Posterior cingulate gyrus (tissue), 11 donors: ENCODE results near the gene SMAD9.

Experiments
- DNase-seq, 10 donors: peaks; one replicate each; pipeline versions ENCODE4 v3.0.0 to v3.0.0-alpha.2; 2020 to 2021; ENCODE audit warnings: mixed read lengths in 3 of 10
- intact Hi-C: fragments of 100-400 bp; cut with DNase I; formaldehyde crosslinking; loops from one replicate; pipeline ENCODE4 v1.15.1; 2023

Gene SMAD9

DNA sequence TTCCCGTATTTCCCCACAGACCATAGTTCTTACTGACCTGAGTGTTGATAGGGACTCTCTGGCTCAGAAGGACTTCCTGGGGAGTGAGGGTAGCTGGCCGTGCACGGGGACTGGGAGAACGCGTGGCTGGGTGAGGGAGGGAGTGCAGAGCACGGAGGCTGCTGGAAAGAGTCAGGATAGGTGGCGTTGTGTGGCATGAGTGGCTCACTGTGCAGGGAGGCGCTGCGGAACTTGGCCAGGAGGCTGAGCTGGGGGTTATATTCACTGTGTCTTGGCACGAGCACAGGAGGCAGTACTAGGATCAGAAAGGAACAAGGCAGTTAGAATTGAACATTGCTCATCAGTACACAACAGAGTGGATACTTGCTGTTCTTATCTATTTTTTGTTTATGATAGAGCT is 47.4 kb downstream of the SMAD9 start:
- intact Hi-C loops: no loop called here
- peak; percentile 23 to 88 (median 57) for DNase-seq

DNA sequence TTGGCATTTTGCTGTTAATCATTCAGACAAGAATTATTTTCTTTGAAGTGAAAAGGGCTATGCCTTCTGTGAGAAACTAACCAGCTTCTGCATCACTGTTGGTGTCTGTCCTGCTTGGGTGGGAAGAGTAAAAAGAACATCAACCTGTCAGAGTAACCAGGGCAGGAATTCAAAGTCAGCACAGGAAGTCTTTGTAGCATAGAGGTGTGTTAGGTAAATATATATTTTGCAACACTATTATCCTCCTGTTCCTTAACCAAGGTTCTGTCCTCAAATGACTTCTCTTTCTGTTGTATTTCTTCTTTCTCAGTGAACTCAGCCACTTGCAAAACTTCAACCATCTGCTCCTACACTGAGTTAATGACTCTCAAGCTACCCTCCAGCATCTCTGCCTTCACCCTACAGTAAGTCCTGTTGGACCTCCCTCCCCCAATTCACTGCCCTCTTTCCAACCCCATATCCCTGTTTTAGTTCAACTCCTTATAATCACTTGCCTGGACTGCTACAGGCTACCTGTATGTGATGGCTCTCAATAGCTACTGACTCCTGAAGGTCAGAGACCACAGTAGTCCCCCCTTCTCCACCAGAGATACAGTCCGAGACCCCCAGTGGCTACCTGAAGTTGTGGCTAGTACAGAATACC is 49.9 kb downstream of the SMAD9 start:
- DNase-seq: no peak
- intact Hi-C loops: no loop called here

DNA sequence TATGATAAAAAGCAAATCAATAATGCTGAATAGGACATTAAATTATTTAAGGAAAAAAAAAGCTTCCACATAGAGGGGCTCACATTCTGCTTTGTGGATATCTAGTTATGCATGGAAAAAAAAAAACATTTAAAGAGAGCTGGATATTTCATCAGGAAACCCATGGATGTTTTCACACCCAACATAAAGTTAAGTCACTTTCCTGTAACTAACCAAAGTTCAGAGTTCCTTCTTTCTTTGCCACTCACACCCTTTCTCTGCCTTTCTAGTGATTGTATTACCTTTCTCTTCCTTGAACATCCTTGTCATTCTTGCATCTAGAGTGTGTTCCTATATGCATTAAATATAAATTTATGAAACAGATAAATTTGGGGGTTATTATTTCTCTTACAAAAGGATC is 53.8 kb downstream of the SMAD9 start:
- intact Hi-C loops: no loop called here
- DNase-seq: no peak

DNA sequence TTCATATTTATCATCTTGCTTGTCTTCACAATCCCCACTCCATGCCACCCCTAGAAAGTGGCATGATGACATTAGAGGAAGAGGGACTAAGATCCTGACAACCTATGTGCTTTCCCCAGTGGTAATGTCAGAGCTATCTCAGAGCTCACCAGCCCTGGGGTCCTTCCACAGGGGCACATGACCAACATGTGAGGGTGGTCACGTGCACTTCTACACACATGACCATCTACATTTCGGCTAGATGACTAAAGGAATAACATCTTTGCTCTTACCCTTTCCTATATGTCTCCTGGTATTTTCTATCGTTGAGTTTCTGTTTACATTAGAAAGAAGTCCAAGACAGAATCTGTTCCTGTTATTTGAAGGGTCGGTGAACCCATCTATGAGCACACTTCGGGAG is 54.8 kb downstream of the SMAD9 start:
- no peak for DNase-seq
- intact Hi-C loops: no loop called here

DNA sequence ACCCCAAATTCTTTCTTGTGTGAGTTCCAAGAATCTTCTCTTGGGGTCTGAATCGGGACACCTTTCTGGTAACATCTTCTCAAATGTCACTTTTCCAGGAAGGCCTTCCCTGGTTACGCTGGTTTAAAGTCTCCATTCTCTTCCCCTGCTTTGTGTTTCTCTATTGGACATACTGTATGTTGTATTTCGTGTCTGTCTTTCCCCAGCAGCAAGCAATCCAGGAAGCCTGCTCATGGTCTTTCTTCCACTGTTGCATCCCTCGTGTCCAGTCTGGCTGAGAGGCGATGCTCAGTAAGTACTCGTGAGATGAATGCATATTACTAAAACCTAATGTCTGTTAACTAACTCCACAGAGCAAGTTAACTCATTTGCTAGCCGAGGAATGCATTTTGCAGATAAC is 57.3 kb downstream of the SMAD9 start:
- no peak for DNase-seq
- intact Hi-C loops: no loop called here

DNA sequence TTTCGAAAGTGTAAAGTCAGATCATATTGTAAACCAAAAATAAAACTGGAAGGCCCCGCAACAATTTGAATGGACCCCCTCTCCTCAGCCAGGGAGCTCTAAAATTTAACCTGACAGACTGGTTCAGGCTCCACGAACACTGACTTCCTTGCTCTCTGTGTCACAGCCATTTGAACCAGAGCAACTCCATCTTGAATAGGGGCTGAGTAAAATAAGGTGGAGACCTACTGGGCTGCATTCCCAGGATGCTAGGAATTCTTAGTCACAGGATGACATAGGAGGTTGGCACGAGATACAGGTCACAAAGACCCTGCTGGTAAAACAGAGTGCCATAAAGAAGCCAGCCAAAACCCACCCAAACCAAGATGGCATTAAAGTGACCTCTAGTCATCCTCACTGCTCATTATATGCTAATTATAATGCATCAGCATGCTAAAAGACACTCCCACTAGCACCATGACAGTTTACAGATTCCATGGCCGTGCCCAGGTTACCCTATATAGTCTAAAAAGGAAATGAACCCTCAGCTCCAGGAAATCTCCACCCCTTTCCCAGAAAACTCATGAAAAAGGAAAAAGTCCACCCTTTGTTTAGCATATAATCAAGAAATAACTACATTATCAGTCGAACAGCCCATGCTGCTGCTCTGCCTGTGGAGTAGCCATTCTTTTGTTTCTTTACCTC is 57.9 kb downstream of the SMAD9 start:
- intact Hi-C loops: no loop called here
- no peak for DNase-seq

DNA sequence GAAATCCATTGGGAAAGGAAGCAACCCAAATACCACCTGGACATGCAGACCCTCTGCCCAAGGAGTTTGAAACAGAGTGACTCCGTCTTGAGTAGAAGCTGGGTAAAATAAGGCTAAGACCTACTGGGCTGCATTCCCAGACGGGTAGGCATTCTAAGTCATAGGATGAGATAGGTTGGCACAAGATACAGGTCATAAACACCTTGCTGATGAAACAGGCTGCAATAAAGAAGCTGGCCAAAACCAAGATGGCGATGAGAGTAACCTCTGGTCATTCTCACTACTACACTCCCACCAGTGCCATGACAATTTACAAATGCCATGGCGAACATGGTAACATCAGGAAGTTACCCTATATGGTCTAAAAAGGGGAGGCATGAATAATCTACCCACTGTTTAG is 60.8 kb downstream of the SMAD9 start:
- DNase-seq: no peak
- intact Hi-C loops: no loop called here

DNA sequence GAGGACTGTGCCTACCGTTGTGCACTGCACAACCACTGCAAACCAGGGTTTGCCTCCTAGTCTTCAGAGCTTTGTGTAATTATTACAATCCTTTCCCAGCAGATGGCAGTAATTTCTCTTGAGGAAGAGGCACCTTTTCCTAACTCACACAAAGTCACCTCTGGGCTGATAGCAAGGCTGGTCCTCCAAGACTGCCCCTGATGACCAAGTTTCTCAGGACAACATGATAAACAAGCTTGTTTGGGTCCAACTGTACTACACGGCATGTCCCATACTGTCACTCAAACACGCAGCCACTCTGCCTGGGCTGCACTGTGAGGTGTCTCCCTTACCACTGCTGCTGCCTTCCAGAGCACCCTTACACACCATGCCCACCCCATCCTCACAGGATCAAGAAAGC is 61.7 kb downstream of the SMAD9 start:
- intact Hi-C loops: no loop called here
- no peak for DNase-seq

DNA sequence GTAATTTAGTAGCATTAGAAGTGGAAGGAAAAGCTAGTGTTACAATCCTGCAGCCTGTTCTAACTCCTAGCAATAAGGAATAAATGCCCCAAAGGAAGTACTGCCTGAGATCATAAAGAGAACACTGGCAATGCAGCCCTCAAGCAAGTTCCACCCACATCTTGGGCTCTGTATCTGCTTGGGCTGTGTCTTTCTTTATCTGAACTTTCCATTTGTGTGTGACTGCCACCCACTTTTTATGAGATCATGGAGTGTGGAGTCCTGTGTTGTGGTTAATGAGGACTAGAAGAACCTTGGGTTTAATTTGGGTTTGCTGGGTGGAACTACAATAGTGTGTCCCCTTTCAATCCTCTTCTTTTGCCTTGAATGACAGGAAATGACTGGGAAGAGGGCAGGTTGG is 62.8 kb downstream of the SMAD9 start:
- intact Hi-C loops: loop anchor here (2.0 kb wide), 1 partner anchor 124 kb away; no protein-coding TSS in a partner anchor
- no peak for DNase-seq

DNA sequence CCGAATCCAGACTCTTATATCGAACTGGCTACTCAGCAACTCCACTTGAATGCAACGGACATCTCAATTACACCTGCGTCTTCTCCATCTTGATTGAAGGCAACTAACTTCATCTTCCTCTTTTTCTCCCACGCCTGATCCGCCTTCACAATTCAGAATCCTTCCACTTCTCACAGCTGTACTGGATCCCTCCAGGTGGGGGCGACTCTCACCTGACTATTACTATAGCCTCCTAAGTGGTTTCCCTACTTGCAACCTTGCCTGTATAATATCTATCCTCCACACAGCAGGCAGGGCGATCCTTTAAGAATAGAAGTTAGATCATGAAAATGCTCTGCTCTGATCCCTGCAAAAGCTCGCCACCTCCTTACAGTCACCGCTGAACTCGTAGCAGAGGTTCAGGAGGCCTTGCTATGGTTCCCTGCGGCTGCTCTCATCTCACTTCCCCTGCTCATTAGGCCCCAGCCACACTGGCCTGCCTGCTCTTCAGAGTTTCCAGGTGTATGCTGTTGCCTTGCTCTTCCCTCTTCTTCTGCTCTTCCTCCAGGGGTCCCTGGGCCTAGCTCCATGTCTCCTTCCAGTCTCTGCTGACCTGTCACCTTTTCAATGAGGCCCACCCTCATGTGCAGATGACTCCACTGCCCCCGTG is 69.1 kb downstream of the SMAD9 start:
- intact Hi-C loops: no loop called here
- DNase-seq: no peak

DNA sequence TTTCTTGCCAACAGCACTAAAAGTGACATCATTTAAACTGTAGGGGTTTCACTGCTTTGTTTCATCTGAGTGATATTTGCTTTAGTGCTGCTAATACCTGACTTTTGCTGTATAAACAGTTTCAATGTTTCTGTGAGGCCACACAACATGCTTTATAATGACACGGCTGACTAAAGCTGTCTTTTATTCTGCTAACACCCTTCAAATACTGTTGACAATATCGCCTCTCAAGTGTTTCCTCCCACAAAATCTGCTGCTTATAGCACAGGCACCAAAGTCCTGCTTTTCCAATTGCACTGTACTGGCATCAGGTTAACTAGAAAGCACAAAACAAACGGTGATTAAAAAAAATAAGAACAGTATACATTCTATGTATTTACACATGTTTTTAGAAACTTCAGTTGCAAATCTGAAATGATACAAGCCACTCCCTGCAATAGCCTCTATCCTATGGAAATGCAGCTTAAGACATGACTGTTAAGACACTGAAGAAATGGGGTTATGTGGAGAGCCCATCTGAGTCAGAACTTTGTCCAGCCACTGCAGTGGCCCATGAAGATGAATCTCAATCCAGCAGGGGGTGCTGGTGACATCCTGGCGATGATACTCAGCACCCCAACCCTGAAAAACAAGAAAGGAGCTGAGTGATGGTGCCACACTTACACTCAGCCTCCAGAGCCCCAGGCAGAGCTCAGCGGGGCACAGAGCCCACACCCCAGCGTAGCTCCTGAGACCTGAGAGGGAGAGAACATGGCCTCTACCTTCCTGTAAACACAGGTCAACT is 71.6 kb downstream of the SMAD9 start:
- intact Hi-C loops: no loop called here

DNA sequence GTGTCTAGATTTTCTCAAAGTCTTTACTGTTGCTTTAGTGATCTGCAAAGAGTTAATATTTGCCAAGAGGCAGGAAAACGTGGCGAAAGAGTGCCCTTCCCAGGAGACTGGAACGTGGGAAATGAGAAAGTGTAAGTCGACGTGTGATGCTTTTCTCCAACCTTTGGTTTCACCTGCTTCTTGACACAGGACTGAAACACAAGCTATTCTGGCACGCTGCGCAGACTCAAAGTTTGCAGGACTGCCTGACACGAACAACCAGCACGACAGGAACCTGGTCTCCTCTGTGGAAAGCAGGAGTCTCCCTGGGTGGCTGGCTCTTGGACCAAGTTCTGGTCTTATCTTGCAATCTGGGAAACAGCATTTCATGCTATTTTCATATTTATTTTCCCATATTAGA is 72.4 kb downstream of the SMAD9 start:
- peak in 1 of 10 donors; percentile 57 for DNase-seq
- intact Hi-C loops: no loop called here

More for the DNA sequence above, 71.6 kb downstream of the SMAD9 start:
- DNase-seq: peak in 1 of 10 donors; percentile 70

DNA sequence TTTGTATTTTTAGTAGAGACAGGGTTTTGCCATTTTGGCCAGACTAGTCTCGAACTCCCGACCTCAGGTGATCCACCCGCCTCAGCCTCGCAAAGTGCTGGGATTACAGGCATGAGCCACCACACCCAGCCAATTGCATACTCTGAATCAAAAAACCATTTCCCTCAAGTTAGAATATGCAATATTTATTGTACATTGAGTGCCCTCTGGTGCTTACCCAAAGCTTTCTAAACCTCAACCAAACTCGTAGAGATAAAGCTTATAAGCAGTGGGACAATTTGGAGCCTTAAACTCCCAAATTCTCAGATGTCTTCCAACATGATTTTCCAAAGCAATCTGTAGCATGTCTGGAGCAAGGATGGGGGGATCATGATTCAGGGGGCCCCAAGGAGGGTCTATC is 78.6 kb downstream of the SMAD9 start:
- intact Hi-C loops: no loop called here
- no peak for DNase-seq

DNA sequence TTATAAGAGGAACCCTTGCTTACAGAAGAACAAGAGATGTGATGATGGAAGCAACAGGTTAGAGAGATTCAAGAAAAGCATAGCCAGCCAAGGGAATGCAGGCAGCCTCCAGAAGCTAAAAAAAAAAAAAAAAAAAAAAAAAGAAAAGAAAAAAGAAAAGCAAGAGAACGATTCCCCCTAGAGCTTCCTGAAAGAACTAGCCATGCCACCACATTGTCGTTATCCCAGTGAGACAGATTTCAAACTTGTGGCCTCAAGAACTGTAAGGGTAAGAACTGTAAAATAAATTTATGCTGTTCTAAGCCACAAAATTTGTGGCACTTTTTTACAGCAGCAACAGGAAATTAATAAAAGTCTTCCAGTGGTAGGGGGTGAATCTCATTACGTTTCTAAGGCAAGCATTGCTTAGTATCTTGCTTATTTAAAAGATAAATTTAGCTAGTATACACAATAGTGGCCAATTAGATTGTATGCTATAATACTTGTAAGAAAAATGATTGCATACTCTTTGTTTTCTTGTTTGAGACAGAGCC is 79.3 kb downstream of the SMAD9 start:
- DNase-seq: no peak
- intact Hi-C loops: no loop called here

DNA sequence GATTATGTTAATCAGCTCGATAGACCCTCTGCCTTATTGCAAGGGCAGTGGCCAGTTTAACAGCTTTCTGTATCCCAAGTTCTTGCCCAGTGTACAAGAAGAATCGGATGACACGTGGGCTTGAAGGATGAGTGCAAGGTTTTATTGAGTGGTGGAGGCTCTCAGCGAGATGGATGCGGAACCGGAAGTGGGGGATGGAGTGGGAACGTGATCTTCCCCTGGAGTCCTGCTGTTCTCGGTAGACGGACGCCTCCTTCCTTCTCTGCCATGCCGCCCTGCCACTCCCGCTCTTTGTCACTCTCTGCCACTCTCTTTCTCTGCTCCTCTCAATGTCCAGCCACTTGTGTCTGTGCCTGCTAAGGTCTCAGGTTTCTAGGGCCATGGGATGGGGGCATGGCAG is 80.1 kb downstream of the SMAD9 start:
- intact Hi-C loops: no loop called here
- DNase-seq: no peak

DNA sequence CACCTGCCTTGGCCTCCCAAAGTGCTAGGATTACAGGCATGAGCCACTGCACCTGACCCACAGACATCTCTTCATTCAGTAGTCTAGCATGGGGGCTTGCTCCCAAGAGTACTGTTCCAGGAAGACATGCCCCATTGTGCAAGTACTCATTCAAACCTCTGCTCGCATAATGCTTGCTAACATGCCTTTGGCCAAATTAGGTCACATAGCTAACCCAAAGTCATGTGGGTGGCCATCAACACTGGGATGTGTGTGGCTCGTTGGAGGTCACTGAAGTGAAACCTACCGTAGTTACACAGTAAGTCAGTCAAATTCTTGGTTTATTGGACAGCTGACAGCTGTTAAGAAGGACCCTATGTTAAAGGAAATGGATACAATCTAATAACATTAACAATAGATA is 80.8 kb downstream of the SMAD9 start:
- intact Hi-C loops: no loop called here
- no peak for DNase-seq

DNA sequence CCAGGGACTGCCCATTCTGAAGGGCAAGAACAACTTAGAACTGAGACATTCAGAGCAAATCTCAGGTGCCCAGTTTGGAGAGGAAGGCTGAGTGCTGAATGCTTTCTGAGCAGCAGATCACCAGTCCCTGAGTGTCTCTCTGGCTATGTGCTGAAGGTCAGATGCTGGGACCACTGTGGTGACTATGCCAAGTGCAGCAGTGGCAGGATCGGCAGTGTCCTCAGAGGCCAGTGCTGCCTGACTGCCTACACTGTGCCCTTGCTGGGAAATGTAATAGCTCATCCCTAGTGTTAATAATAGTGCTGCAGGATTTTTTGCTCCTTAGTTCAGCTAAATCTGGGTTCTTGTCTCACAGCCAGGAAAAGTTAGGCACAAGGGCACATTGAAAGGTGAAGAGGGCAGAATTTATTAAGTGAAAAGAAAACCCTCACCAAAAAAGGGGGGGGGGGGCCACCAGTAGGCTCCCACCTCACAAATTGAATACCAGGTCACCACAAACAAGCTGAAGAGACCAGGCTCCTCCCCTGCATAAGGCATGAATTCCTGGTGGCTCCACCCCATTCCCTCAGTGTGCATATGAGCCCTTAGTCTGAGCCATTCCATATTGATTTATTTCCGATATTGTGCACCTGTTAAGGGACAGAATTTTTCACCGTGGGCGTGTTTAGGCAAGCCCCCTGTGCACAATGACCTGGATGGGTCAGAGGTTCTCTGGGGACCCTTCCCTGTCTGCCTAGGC is 82.5 kb downstream of the SMAD9 start:
- DNase-seq: no peak

DNA sequence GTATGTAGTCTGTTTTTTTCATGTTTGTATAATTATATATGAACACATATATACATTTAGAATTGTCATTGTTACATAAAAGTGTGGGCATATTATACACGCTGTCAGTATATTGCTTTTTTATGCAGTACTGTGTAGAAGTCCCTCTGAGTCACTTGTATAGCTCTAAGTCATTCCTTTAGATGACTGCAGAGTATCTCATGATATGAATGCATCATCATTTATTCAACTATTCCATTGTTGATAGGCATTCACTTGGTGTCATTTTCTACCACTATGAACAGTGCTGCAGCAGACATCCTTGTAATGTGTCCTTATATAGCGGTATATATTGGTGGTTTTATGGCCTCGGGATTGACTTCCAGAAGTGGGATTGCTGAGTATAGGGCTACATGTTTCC is 85.7 kb downstream of the SMAD9 start:
- DNase-seq: no peak
- intact Hi-C loops: no loop called here

More for the DNA sequence above, 82.5 kb downstream of the SMAD9 start:
- intact Hi-C loops: no loop called here

DNA sequence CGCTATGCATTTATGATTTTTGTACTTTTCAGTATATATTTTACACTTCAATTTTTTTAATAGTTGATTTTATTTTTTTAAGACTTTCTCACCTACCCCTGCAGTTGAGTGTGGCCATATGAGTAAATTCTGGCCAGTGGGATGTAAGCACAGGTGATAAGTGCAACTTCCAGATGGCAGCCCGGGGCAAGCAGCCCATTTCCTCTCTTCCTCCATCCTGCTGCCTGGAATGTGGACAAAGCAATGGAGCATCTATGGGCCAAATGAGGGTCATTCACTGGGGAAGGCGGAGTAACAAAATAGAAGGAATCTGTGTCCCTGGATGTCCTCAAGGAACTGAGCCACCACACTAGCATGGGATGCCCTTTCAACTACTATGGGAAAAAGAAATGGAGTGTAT is 88.7 kb downstream of the SMAD9 start:
- no peak for DNase-seq
- intact Hi-C loops: no loop called here

DNA sequence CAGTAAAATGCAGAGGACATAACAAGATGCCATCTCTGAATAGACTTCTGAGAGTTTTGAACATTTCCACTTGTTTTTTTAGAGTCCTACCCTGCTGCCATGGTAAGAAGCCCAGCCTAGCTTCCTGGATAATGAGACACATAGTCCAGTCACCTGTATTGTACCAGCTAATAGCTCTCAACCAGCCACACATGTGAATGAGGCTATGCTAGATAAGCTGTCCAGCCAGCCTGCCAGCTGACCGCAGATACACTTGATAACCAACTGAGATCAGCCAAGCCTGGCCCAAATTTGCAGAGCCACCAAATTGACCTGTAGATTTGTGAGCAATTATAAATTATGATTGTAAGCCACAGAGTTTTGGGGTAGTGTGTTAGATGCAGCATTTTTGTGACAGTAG is 90.3 kb downstream of the SMAD9 start:
- intact Hi-C loops: no loop called here
- DNase-seq: no peak
